HepG2 (cell line): ENCODE data around the gene RELL2. TPM values are rescaled to one million over a fixed set of nuclear protein-coding genes. Genes with fewer than 3 reads are reported as not detected.

Source experiments
- ATM ChIP-seq: fragments of 450-650 bp; IDR thresholded peaks from 2 replicates; pipeline ENCODE4 v1.7.1; 2017; ENCODE audit warnings: mild to moderate bottlenecking, borderline replicate concordance
- BCLAF1 ChIP-seq: fragments of 450-650 bp; IDR thresholded peaks from 2 replicates; pipeline ENCODE4 v1.6.1; 2017; ENCODE audit warnings: mild to moderate bottlenecking
- BRD4 ChIP-seq: sonication (generic); formaldehyde crosslinking; IDR thresholded peaks from 2 replicates; pipeline ENCODE4 v1.4.0; 2020; ENCODE audit warnings: missing genetic modification reagents
- CBFB ChIP-seq: sonication (generic); formaldehyde crosslinking; IDR thresholded peaks from 2 replicates; pipeline ENCODE4 v1.4.0; 2020; ENCODE audit warnings: missing genetic modification reagents
- DNMT3B ChIP-seq: conservative IDR thresholded peaks from 2 replicates; pipeline ENCODE4 v1.6.1; 2016; ENCODE audit warnings: missing biosample characterization, control low read depth
- GTF2F1 ChIP-seq: fragments of 150-350 bp; IDR thresholded peaks from 2 replicates; pipeline ENCODE4 v1.6.1; 2014; ENCODE audit warnings: low read length
- MIER2 ChIP-seq: IDR thresholded peaks from 2 replicates; pipeline ENCODE4 v1.6.1; 2016; ENCODE audit warnings: missing biosample characterization, missing genetic modification reagents
- PRDM4 ChIP-seq: sonication (generic); formaldehyde crosslinking; IDR thresholded peaks from 2 replicates; pipeline ENCODE4 v1.9.0; 2021; ENCODE audit warnings: missing genetic modification reagents, borderline replicate concordance
- ZBTB21 ChIP-seq: sonication (generic); formaldehyde crosslinking; IDR thresholded peaks from 2 replicates; pipeline ENCODE4 v1.4.0; 2020; ENCODE audit warnings: missing genetic modification reagents
- ZNF10 ChIP-seq: sonication (generic); formaldehyde crosslinking; IDR thresholded peaks from 2 replicates; pipeline ENCODE4 v1.4.0; 2020; ENCODE audit warnings: mild to moderate bottlenecking, low read depth, missing genetic modification reagents, borderline replicate concordance
- ZNF44 ChIP-seq: sonication (generic); formaldehyde crosslinking; IDR thresholded peaks from 2 replicates; pipeline ENCODE4 v1.5.1; 2020; ENCODE audit warnings: mild to moderate bottlenecking, missing genetic modification reagents
- ZNF737 ChIP-seq: sonication (generic); formaldehyde crosslinking; IDR thresholded peaks from 2 replicates; pipeline ENCODE4 v1.5.0; 2020; ENCODE audit warnings: missing genetic modification reagents, mild to moderate bottlenecking, borderline replicate concordance
- polyA plus RNA-seq, 8 experiments: library from polyadenylated mRNA; depleted of rRNA in 3 of 8; stranded (reverse) in 7 of 8; unstranded in 1 of 8; fragments of >200 nt; fragmentation: Illumina TruSeq in 4 of 8; extraction: Trizol in 4 of 8; gene quantifications; 2 replicates each; pipeline versions ENCODE4 v1.2.1 to v1.2.3, GENCODE V29; 2011 to 2016; ENCODE audit warnings: low read depth in 4 of 8, missing spikeins in 1 of 8, mixed read lengths in 1 of 8; ENCODE audit not compliant: insufficient read depth in 1 of 8
- total RNA-seq, 5 experiments: library from RNA; depleted of rRNA; stranded (reverse); fragments of >200 nt; fragmentation: Illumina TruSeq; extraction: Trizol; gene quantifications; 2 replicates each; pipeline ENCODE4 v1.2.3, GENCODE V29; 2016; ENCODE audit warnings: low read depth in 1 of 5
- TF ChIP-seq, protein P1 (sequence below): sonication (generic); formaldehyde crosslinking; IDR thresholded peaks from 2 replicates; pipeline ENCODE4 v1.4.0; 2020; ENCODE audit warnings: missing genetic modification reagents, mild to moderate bottlenecking, borderline replicate concordance
- TF ChIP-seq, protein P2 (sequence below): sonication (generic); formaldehyde crosslinking; conservative IDR thresholded peaks from 2 replicates; pipeline ENCODE4 v1.4.0; 2020; ENCODE audit warnings: mild to moderate bottlenecking, missing genetic modification reagents, moderate library complexity
- TF ChIP-seq, protein P3 (sequence below): sonication (generic); formaldehyde crosslinking; IDR thresholded peaks from 2 replicates; pipeline ENCODE4 v1.5.1; 2020; ENCODE audit warnings: missing genetic modification reagents, mild to moderate bottlenecking, borderline replicate concordance

RELL2 gene
- total and polyA plus RNA-seq, 2 of the 13 experiments (the other 11 are each of a cell fraction or from before 2014, with no cell fraction given) = 6.4 to 8.3 TPM

GRCh38 chr5:141685591-141685990, 48.8 kb downstream of the RELL2 start (continued):
- no peak for TF ChIP-seq PRDM4 (CRISPR knock-in tag)
- no peak for TF ChIP-seq ZNF737 (CRISPR knock-in tag)
- TF ChIP-seq MIER2 (CRISPR knock-in tag) = no peak
- no peak for TF ChIP-seq BRD4
- TF ChIP-seq, protein P1, sequence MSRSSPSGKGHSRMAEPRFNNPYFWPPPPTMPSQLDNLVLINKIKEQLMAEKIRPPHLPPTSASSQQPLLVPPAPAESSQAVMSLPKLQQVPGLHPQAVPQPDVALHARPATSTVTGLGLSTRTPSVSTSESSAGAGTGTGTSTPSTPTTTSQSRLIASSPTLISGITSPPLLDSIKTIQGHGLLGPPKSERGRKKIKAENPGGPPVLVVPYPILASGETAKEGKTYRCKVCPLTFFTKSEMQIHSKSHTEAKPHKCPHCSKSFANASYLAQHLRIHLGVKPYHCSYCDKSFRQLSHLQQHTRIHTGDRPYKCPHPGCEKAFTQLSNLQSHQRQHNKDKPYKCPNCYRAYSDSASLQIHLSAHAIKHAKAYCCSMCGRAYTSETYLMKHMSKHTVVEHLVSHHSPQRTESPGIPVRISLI = no peak
- TF ChIP-seq, protein P2, sequence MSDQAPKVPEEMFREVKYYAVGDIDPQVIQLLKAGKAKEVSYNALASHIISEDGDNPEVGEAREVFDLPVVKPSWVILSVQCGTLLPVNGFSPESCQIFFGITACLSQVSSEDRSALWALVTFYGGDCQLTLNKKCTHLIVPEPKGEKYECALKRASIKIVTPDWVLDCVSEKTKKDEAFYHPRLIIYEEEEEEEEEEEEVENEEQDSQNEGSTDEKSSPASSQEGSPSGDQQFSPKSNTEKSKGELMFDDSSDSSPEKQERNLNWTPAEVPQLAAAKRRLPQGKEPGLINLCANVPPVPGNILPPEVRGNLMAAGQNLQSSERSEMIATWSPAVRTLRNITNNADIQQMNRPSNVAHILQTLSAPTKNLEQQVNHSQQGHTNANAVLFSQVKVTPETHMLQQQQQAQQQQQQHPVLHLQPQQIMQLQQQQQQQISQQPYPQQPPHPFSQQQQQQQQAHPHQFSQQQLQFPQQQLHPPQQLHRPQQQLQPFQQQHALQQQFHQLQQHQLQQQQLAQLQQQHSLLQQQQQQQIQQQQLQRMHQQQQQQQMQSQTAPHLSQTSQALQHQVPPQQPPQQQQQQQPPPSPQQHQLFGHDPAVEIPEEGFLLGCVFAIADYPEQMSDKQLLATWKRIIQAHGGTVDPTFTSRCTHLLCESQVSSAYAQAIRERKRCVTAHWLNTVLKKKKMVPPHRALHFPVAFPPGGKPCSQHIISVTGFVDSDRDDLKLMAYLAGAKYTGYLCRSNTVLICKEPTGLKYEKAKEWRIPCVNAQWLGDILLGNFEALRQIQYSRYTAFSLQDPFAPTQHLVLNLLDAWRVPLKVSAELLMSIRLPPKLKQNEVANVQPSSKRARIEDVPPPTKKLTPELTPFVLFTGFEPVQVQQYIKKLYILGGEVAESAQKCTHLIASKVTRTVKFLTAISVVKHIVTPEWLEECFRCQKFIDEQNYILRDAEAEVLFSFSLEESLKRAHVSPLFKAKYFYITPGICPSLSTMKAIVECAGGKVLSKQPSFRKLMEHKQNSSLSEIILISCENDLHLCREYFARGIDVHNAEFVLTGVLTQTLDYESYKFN = no peak
- no peak for TF ChIP-seq ZBTB21 (CRISPR knock-in tag)
- no peak for TF ChIP-seq ZNF10 (CRISPR knock-in tag)
- TF ChIP-seq ATM = no peak
- TF ChIP-seq ZNF44 (CRISPR knock-in tag) = no peak
- TF ChIP-seq BCLAF1 = no peak
- no peak for TF ChIP-seq CBFB
- TF ChIP-seq, protein P3, sequence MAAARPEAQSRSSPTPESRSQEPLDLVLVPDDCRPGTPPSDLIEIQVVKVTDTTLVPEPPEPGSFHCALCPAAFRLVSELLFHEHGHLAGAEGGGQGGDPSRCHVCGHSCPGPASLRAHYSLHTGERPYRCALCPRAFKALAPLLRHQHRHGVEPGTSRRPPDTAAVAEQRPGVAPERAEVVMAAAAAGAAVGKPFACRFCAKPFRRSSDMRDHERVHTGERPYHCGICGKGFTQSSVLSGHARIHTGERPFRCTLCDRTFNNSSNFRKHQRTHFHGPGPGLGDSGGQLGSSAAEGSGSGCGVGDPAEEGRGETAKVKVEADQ (CRISPR knock-in tag) = no peak
- TF ChIP-seq GTF2F1 = no peak
- no peak for TF ChIP-seq DNMT3B (CRISPR knock-in tag)
